ENCODE results near the gene MAP2K5. TPM values are rescaled to one million over a fixed set of nuclear protein-coding genes. Genes with fewer than 3 reads are reported as not detected.

The MAP2K5 gene
- total RNA-seq, 2 experiments from 2014 or later, result 22.2 to 27.9 TPM

- POLR2A ChIA-PET, result no interaction called here
- intact Hi-C loops (cut with DNase I, micrococcal nuclease), result no loop called here
- no peaks in the 10 kb centered on the region for H3K27me3 Mint-ChIP-seq
These were observed 223.2 kb downstream of the MAP2K5 start for GRCh38 chr15:67765701-67766100.

GRCh38 chr15:67766968-67767367 is 224.5 kb downstream of the MAP2K5 start:
- intact Hi-C loops (cut with DNase I, micrococcal nuclease), result no loop called here
- no peak overlapping the region for H3K27ac Mint-ChIP-seq
- DNase-seq (no peak), ATAC-seq (ENCODE audit: poor library complexity) (no peak)
- H3K9me3 ChIP-seq (ENCODE audit: control insufficient read depth in 1 of 2, insufficient read depth in 1 of 2, low read length in 2 of 2), result no peaks in the 10 kb centered on the region
- H3K4me1 Mint-ChIP-seq (ENCODE audit: low read depth), result peaks cover 45% of the 10 kb centered on the region
- no peak overlapping the region for H3K4me3 Mint-ChIP-seq
- H3K4me3 ChIP-seq (ENCODE audit: low read length), result no peak overlapping the region
- no peak for TF ChIP-seq CTCF (IDR thresholded peaks at IDR 0.05)
- H3K9me3 Mint-ChIP-seq, result no peaks in the 10 kb centered on the region
- H3K27me3 ChIP-seq (ENCODE audit: control insufficient read depth in 1 of 2, insufficient read depth in 2 of 2, low read length in 2 of 2), result no peaks in the 10 kb centered on the region
- no peaks in the 10 kb centered on the region for H3K27me3 Mint-ChIP-seq
- ChIA-PET POLR2A (no interaction called here), CTCF (no interaction called here)
- H3K36me3 ChIP-seq (ENCODE audit: insufficient read depth, low read length), result peaks cover 7% of the 10 kb centered on the region
- H3K27ac ChIP-seq (ENCODE audit: low read depth in 1 of 2, low read length in 2 of 2), result no peak overlapping the region
- H3K4me1 ChIP-seq (ENCODE audit: insufficient read depth, low read length), result peaks cover 4% of the 10 kb centered on the region
- peaks cover 8% of the 10 kb centered on the region for H3K36me3 Mint-ChIP-seq (ENCODE audit: low read depth)

More at GRCh38 chr15:67765701-67766100, 223.2 kb downstream of the MAP2K5 start:
- peaks cover 7% of the 10 kb centered on the region for H3K36me3 ChIP-seq (ENCODE audit: insufficient read depth, low read length)
- CTCF ChIA-PET, result no interaction called here
- DNase-seq, result no peak
- peaks cover 11% of the 10 kb centered on the region for H3K4me1 ChIP-seq (ENCODE audit: insufficient read depth, low read length)
- Mint-ChIP-seq H3K4me3 (no peak overlapping the region), H3K4me1 (ENCODE audit: low read depth) (peaks cover 58% of the 10 kb centered on the region), H3K9me3 (no peaks in the 10 kb centered on the region), H3K36me3 (ENCODE audit: low read depth) (peaks cover 8% of the 10 kb centered on the region), H3K27ac (no peak overlapping the region)
- no peaks in the 10 kb centered on the region for H3K27me3 ChIP-seq (ENCODE audit: control insufficient read depth in 1 of 2, insufficient read depth in 2 of 2, low read length in 2 of 2)
- H3K4me3 ChIP-seq (ENCODE audit: low read length), result no peak overlapping the region
- H3K27ac ChIP-seq (ENCODE audit: low read depth in 1 of 2, low read length in 2 of 2), result no peak overlapping the region
- ATAC-seq (ENCODE audit: poor library complexity), result no peak
- no peaks in the 10 kb centered on the region for H3K9me3 ChIP-seq (ENCODE audit: control insufficient read depth in 1 of 2, insufficient read depth in 1 of 2, low read length in 2 of 2)
- no peak for TF ChIP-seq CTCF (IDR thresholded peaks at IDR 0.05)

- ATAC-seq (ENCODE audit: poor library complexity), result no peak
- Mint-ChIP-seq H3K9me3 (no peaks in the 10 kb centered on the region), H3K4me1 (ENCODE audit: low read depth) (peaks cover 30% of the 10 kb centered on the region), H3K27me3 (no peaks in the 10 kb centered on the region), H3K36me3 (ENCODE audit: low read depth) (peaks cover 9% of the 10 kb centered on the region), H3K4me3 (no peak overlapping the region), H3K27ac (no peak overlapping the region)
- ChIA-PET CTCF (no interaction called here), POLR2A (no interaction called here)
- Histone ChIP-seq H3K27ac (ENCODE audit: low read depth in 1 of 2, low read length in 2 of 2) (no peak overlapping the region), H3K4me1 (ENCODE audit: insufficient read depth, low read length) (no peaks in the 10 kb centered on the region), H3K4me3 (ENCODE audit: low read length) (no peak overlapping the region), H3K27me3 (ENCODE audit: control insufficient read depth in 1 of 2, insufficient read depth in 2 of 2, low read length in 2 of 2) (no peaks in the 10 kb centered on the region), H3K36me3 (ENCODE audit: insufficient read depth, low read length) (peaks cover 7% of the 10 kb centered on the region), H3K9me3 (ENCODE audit: control insufficient read depth in 1 of 2, insufficient read depth in 1 of 2, low read length in 2 of 2) (no peaks in the 10 kb centered on the region)
- intact Hi-C loops (cut with DNase I, micrococcal nuclease), result no loop called here
- no peak for TF ChIP-seq CTCF (IDR thresholded peaks at IDR 0.05)
- no peak for DNase-seq
These were observed 225.9 kb downstream of the MAP2K5 start for GRCh38 chr15:67768313-67768977.

Measured in CD4-positive, alpha-beta T cell (primary cell).